Umbilical cord (tissue), 2 donors: Measurements from ENCODE around the gene CMTM8. TPM values are rescaled to one million over a fixed set of nuclear protein-coding genes. Genes with fewer than 3 reads are reported as not detected.
"Not testable (repeated sequence)": the region's sequence is repeated elsewhere in the genome, so short reads cannot be mapped to it uniquely, and the experiment has no call there.

Experiments used
- DNase-seq: peaks from one replicate; pipeline ENCODE4 v3.0.0-alpha.2; 2015; ENCODE audit warnings: low spot score
- total RNA-seq: library from RNA; depleted of rRNA; stranded (reverse); fragments of >200 nt; gene quantifications from one replicate; pipeline ENCODE4 v1.2.3, GENCODE V29; 2014; ENCODE audit warnings: low replicate concordance; ENCODE audit not compliant: insufficient read depth

Gene CMTM8
- total RNA-seq, 1 donor from 2014 or later: not detected

- peak; percentile 77 for DNase-seq
Observed at GRCh38 chr3:32374788-32375595, 136.5 kb downstream of the CMTM8 start.

- DNase-seq: no peak
Observed at GRCh38 chr3:32375596-32375930, 137.1 kb downstream of the CMTM8 start.

GRCh38 chr3:32376115-32376514 lies 137.6 kb downstream of the CMTM8 start:
- no peak for DNase-seq

- DNase-seq: no peak
Observed at GRCh38 chr3:32379831-32380500, 141.5 kb downstream of the CMTM8 start.

GRCh38 chr3:32381922-32382321 lies 143.4 kb downstream of the CMTM8 start:
- DNase-seq: no peak

- DNase-seq: no peak
Observed at GRCh38 chr3:32383136-32383711, 144.7 kb downstream of the CMTM8 start.

- peak; percentile 74 for DNase-seq
Observed at GRCh38 chr3:32384938-32385337, 146.5 kb downstream of the CMTM8 start.

GRCh38 chr3:32387512-32387911 lies 149.0 kb downstream of the CMTM8 start:
- DNase-seq: no peak

GRCh38 chr3:32389577-32389976 lies 151.1 kb downstream of the CMTM8 start:
- not testable (repeated sequence) for DNase-seq

GRCh38 chr3:32391643-32392535 lies 153.4 kb downstream of the CMTM8 start, which contains the start of gene CMTM7:
TSS of gene CMTM7 (plus strand) at chr3:32391853. CDS start at chr3:32391907, 54 bp downstream.
- DNase-seq: peak; percentile 73

- DNase-seq: peak; percentile 64
Observed at GRCh38 chr3:32392536-32393302, 154.2 kb downstream of the CMTM8 start.

- DNase-seq: no peak
Observed at GRCh38 chr3:32395496-32395895, 157.0 kb downstream of the CMTM8 start.

- no peak for DNase-seq
Observed at GRCh38 chr3:32397941-32398340, 159.5 kb downstream of the CMTM8 start.

- no peak for DNase-seq
Observed at GRCh38 chr3:32398531-32398930, 160.1 kb downstream of the CMTM8 start.

GRCh38 chr3:32399030-32399620 lies 160.6 kb downstream of the CMTM8 start:
- DNase-seq: peak; percentile 56

- DNase-seq: no peak
Observed at GRCh38 chr3:32401126-32401525, 162.6 kb downstream of the CMTM8 start.

- DNase-seq: peak; percentile 73
Observed at GRCh38 chr3:32401556-32402081, 163.1 kb downstream of the CMTM8 start.

GRCh38 chr3:32403663-32404062 lies 165.2 kb downstream of the CMTM8 start:
- no peak for DNase-seq

GRCh38 chr3:32404714-32405113 lies 166.2 kb downstream of the CMTM8 start:
- DNase-seq: no peak

GRCh38 chr3:32405155-32405554 lies 166.7 kb downstream of the CMTM8 start:
- DNase-seq: no peak
